Memory B cell (primary cell): ENCODE results near the gene SBK2.

Experiments
- ATAC-seq: fragments of 150-1000 bp; cut with Tn5 transposase; 2 replicates; pipeline ENCODE4 v1.10.0; 2021; ENCODE audit warnings: low read depth, mild to moderate bottlenecking, moderate library complexity
- DNase-seq, 2 donors: peaks; one replicate each; pipeline ENCODE4 v3.0.0; 2022; ENCODE audit warnings: low spot score in 2 of 2
- H3K27ac Mint-ChIP-seq: one replicate; pipeline ENCODE4 v1.8.0; 2022; ENCODE audit warnings: mild to moderate bottlenecking, moderate library complexity, mixed read lengths
- H3K27me3 Mint-ChIP-seq: one replicate; pipeline ENCODE4 v1.8.0; 2022; ENCODE audit warnings: mixed read lengths
- H3K36me3 Mint-ChIP-seq: one replicate; pipeline ENCODE4 v1.8.0; 2022; ENCODE audit warnings: mild to moderate bottlenecking, mixed read lengths
- H3K4me1 Mint-ChIP-seq: one replicate; pipeline ENCODE4 v1.8.0; 2022; ENCODE audit warnings: mixed read lengths
- H3K4me3 Mint-ChIP-seq: one replicate; pipeline ENCODE4 v1.8.0; 2022; ENCODE audit warnings: mild to moderate bottlenecking, moderate library complexity, mixed read lengths
- H3K9me3 Mint-ChIP-seq: one replicate; pipeline ENCODE4 v1.8.0; 2022; ENCODE audit warnings: mixed read lengths

Gene SBK2

DNA sequence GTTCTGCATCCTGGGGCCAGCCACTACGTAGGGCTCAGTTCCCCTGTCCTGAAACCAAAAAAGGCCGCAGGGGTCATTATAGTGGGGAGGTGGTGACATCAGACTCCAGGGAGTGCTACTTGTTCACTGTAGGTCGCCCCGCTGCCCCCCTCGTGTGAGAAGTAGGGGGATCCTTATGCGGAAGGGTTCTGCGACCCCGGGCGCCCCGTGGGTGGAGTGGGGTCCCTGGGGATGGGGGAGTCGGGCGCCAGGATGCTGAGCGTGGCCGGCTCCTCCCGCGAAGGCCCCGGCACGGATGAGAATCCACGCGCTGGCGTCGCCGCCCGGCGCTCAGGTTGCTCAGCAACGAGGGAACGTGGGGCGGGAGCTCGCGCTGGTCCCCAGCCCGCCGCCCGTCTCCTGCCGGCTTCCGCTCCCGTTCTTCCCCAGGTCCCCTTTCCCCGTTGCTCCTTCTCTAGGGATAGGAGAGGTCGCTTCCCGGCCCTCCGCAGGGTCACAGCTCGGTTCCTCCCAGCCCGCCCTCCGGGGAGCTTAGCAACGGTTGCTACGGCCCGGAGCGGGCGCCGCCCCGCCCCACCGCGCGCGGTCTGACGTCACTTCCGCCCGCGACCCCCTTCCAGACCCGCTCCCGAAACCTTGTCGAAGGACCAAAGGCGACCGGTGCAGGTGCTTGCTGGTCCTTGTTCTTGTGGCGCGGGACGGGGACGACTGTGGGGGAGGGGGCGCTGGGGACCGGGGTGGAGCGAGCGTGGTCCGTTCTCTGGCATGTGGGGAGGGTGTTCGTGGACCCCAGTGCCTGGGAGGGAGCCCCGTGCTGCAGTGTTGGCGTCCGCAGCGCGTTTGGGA, 52.1 kb downstream of the SBK2 start, which contains the start of gene NAT14:
Gene NAT14 (plus strand): TSS at position 596 of the 846 bp plus-strand sequence. CDS start 521 bp downstream, outside the sequence.
- H3K4me3 Mint-ChIP-seq: peak within 1 kb of the TSS; percentile 80
- peak within 1 kb of the TSS; percentile 58 for H3K27ac Mint-ChIP-seq
- peaks cover 9% of the 10 kb centered on the region for H3K4me1 Mint-ChIP-seq
- peaks cover 2% of the 10 kb centered on the region for H3K36me3 Mint-ChIP-seq
- no peaks in the 10 kb centered on the region for H3K9me3 Mint-ChIP-seq
- H3K27me3 Mint-ChIP-seq: no peaks in the 10 kb centered on the region
- peak; percentile 83 for ATAC-seq
- DNase-seq: peak; percentile 70 to 81

DNA sequence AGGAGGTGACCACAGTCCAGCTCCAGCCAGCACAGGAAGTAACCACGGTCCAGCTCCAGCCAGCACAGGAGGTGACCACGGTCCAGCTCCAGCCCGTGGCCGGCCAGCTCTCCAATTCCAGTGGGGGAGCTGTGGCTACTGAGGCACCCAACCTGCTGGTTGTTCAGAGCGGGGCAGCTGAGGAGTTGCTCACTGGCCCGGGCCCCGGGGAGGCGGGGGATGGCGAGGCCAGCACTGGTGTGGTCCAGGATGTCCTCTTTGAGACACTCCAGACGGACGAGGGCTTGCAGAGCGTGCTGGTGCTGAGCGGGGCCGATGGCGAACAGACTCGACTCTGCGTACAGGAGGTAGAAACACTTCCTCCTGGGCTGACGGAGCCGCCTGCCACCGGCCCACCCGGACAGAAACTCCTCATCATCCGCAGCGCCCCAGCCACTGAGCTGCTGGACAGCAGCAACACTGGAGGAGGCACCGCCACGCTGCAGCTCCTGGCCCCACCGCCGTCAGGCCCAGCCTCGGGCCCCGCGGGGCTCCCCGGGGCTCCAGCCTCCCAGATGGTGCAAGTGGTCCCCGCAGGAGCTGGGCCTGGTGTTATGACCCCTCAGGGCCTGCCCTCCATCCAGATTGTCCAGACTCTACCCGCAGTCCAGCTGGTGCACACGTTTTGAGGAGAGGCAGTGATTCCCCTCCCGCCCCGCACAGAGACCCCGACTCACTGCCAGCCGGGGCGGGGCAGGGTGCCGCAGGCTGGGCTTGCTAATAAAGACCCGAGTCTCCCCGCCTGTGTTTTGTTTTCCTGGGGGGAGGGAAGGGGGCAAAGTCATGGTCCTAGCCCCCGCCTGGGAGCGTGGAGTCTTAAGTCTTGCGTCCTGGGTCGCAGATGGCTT, 53.0 kb downstream of the SBK2 start:
- Mint-ChIP-seq H3K4me3 (peak overlapping the region; percentile 63), H3K27me3 (no peaks in the 10 kb centered on the region), H3K36me3 (peaks cover 7% of the 10 kb centered on the region), H3K27ac (no peak overlapping the region), H3K4me1 (peaks cover 15% of the 10 kb centered on the region), H3K9me3 (no peaks in the 10 kb centered on the region)
- DNase-seq (no peak), ATAC-seq (no peak)

DNA sequence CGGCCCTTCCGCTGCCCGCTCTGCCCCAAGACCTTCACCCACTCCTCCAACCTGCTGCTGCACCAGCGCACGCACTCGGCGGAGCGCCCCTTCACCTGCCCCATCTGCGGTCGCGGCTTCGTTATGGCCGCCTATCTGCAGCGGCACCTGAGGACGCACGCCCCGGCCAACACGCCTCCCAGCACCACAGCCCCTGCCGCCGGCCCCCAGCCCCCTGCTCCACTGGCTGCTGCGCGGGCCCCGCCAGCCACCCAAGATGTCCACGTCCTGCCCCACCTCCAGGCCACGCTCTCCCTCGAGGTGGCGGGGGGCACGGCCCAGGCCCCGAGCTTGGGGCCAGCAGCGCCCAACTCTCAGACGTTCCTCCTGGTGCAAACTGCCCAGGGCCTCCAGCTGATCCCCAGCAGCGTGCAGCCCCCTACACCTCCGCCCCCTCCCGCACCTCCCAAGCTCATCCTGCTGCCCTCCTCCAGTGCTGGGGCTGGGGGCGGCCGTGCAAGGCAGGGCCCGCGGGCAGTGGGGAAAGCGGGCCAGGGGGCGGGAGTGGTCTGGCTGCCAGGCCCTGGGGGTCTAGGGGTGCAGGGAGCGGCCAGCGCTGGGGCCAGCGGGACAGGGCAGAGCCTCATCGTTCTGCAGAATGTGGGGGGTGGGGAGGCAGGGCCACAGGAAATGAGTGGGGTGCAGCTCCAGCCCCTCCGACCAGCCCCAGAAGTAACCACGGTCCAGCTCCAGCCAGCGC, 53.8 kb downstream of the SBK2 start:
- no peak for DNase-seq
- no peak overlapping the region for H3K27ac Mint-ChIP-seq
- ATAC-seq: no peak
- no peak overlapping the region for H3K4me3 Mint-ChIP-seq
- no peaks in the 10 kb centered on the region for H3K9me3 Mint-ChIP-seq
- peaks cover 12% of the 10 kb centered on the region for H3K36me3 Mint-ChIP-seq
- no peaks in the 10 kb centered on the region for H3K27me3 Mint-ChIP-seq
- H3K4me1 Mint-ChIP-seq: peaks cover 20% of the 10 kb centered on the region

GRCh38 chr19:55482156-55482961, 54.6 kb downstream of the SBK2 start:
- H3K4me1 Mint-ChIP-seq: peaks cover 25% of the 10 kb centered on the region
- no peak overlapping the region for H3K27ac Mint-ChIP-seq
- DNase-seq (no peak), ATAC-seq (no peak)
- H3K9me3 Mint-ChIP-seq: no peaks in the 10 kb centered on the region
- no peak overlapping the region for H3K4me3 Mint-ChIP-seq
- peaks cover 12% of the 10 kb centered on the region for H3K36me3 Mint-ChIP-seq
- no peaks in the 10 kb centered on the region for H3K27me3 Mint-ChIP-seq

GRCh38 chr19:55481794-55482155, 55.2 kb downstream of the SBK2 start:
- Mint-ChIP-seq H3K4me3 (no peak overlapping the region), H3K27ac (no peak overlapping the region), H3K4me1 (peaks cover 25% of the 10 kb centered on the region), H3K36me3 (peaks cover 12% of the 10 kb centered on the region), H3K27me3 (no peaks in the 10 kb centered on the region), H3K9me3 (no peaks in the 10 kb centered on the region)
- no peak for DNase-seq
- ATAC-seq: no peak

DNA sequence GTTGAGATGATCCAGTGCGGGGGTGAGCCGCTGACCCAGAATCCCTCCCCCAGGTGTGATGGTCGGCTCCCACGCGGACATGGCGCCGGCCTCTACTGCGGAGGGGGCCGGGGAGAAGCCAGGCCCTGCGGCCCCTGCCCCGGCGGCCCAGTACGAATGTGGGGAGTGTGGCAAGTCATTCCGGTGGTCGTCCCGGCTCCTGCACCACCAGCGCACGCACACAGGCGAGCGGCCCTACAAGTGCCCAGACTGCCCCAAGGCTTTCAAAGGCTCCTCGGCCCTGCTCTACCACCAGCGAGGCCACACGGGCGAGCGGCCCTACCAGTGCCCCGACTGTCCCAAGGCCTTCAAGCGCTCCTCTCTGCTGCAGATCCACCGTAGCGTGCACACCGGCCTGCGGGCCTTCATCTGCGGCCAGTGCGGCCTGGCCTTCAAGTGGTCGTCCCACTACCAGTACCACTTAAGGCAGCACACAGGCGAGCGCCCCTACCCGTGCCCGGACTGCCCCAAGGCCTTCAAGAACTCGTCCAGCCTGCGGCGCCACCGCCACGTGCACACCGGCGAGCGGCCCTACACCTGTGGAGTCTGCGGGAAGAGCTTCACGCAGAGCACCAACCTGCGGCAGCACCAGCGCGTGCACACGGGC, 55.7 kb downstream of the SBK2 start:
- Mint-ChIP-seq H3K4me3 (no peak overlapping the region), H3K27me3 (no peaks in the 10 kb centered on the region), H3K27ac (no peak overlapping the region), H3K4me1 (peaks cover 25% of the 10 kb centered on the region), H3K9me3 (no peaks in the 10 kb centered on the region), H3K36me3 (peaks cover 12% of the 10 kb centered on the region)
- DNase-seq: no peak
- no peak for ATAC-seq

DNA sequence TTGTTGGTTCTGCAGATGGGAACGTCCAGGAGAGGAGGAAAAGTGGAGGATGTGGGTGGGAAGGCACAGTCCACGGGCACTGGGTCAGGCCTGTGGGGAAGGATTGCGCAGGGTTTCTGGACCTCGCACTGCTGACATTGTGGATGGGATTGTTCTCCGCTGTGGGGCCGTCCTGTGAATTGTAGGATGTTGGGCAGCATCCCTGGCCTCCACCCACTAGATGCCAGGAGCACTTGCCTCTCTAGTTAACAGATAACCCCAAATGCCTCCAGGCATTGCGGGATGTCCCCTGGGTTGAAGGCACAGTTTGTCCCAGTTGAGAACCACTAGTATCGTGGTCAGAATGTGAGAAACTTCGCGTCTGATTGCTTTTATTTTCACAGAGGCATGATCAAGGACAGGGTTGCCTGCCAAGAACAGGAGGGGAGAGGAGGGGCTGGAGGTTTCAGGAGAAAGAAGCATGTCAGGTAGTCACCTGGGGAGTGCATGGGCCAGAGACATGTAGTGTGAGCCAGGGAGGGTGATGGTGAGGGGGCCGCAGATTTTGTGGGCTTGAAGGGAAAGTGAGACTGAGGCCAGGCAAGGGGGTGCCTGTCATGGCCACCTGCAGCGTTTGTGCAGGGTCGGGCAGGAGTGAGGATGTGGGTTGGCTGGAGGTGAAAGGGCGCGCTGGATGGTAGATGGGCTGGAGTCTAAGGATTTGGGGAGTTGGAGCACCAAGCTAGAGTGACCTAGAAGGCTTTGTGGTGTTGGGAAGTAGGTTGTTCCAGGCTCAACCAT, 57.3 kb downstream of the SBK2 start:
- ATAC-seq: no peak
- H3K4me3 Mint-ChIP-seq: peak overlapping the region; percentile 2
- peaks cover 12% of the 10 kb centered on the region for H3K36me3 Mint-ChIP-seq
- H3K4me1 Mint-ChIP-seq: peaks cover 21% of the 10 kb centered on the region
- H3K27me3 Mint-ChIP-seq: no peaks in the 10 kb centered on the region
- H3K27ac Mint-ChIP-seq: peak overlapping the region; percentile 30
- DNase-seq: no peak
- no peaks in the 10 kb centered on the region for H3K9me3 Mint-ChIP-seq

DNA sequence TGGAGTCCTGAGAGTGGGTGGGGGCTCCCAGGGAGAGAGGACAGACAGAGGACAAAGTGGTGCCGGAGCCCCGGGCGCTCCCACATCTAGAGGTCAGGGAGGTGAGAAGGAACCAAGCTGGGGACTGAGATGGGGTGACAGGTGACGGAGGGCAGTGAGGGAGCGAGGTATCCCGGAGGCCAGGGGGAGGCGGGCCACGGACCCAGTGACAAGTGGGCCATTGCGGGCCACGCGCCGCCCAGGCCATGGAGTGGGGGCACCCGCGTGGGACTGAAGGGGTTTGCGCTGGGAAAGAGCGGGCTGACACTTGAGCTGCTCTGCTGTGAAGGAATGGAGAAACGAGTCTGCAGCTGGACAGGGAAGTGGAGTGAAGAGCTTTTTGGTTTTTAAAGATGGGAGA, 57.9 kb downstream of the SBK2 start:
- peak overlapping the region; percentile 30 for H3K27ac Mint-ChIP-seq
- H3K9me3 Mint-ChIP-seq: no peaks in the 10 kb centered on the region
- DNase-seq: no peak
- no peaks in the 10 kb centered on the region for H3K27me3 Mint-ChIP-seq
- ATAC-seq: no peak
- peaks cover 21% of the 10 kb centered on the region for H3K4me1 Mint-ChIP-seq
- H3K36me3 Mint-ChIP-seq: peaks cover 12% of the 10 kb centered on the region
- H3K4me3 Mint-ChIP-seq: no peak overlapping the region
